Measurements from ENCODE around the gene LLGL1.

The LLGL1 gene

DNA sequence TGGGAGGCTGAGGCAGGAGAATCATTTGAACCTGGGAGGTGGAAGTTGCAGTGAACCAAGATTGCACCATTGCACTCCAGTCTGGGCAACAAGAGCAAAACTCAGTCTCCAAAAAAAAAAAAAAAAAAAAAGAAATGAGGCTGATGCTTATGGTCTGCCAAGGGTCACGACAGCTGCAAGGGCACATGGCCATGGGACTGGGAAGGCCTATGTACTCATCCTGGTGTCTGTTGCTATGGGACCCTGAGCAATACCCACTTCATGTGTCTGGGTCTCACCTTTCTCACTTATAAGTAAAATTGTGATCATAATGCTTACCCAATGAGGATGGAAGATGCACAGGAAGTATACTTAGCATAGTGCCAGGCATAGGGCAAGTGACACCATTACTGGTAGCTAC, 51.6 kb downstream of the LLGL1 start:
- no peak for TF ChIP-seq ELF4 (IDR thresholded peaks at IDR 0.05)
- no peak for TF ChIP-seq FOXM1 (IDR thresholded peaks at IDR 0.05; ENCODE audit: borderline replicate concordance)
- TF ChIP-seq TARDBP (IDR thresholded peaks at IDR 0.05) = no peak
- TF ChIP-seq BHLHE40 (IDR thresholded peaks at IDR 0.05; ENCODE audit: borderline replicate concordance) = no peak
- TF ChIP-seq FOXA1 (IDR thresholded peaks at IDR 0.05) = no peak
- TF ChIP-seq HDGF (IDR thresholded peaks at IDR 0.05; ENCODE audit: borderline replicate concordance) = no peak
- TF ChIP-seq ZNF384 (IDR thresholded peaks at IDR 0.05) = no peak
- no peak for TF ChIP-seq CTBP1 (IDR thresholded peaks at IDR 0.05; ENCODE audit: borderline replicate concordance)

DNA sequence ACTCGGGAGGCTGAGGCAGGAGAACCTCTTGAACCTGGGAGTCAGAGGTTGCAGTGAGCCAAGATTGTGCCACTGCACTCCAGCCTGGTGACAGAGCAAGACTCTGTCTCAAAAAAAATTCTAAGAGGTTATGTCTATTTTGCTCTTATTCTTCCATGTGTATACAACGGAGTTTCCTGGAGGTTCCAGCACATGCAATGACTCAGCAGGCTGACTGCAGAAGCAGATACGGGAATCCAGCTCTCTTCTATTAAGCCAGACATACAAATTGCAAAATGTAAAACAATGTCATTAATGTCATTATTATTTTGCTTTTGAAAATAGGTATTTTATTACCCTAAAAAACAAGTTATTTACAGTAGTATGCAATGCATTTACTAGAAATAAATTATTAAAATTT, 53.4 kb downstream of the LLGL1 start:
- CTCF ChIA-PET = no interaction called here
- POLR2A ChIA-PET = interaction anchor here (1.2 kb wide), 1 partner anchor 17 kb away, joined by 3 read pairs; no protein-coding TSS in a partner anchor
- TF ChIP-seq FOXM1 (IDR thresholded peaks at IDR 0.05; ENCODE audit: borderline replicate concordance) = no peak
- TF ChIP-seq LEF1 (IDR thresholded peaks at IDR 0.05; ENCODE audit: borderline replicate concordance) = no peak
- TF ChIP-seq NFRKB (IDR thresholded peaks at IDR 0.05) = no peak
- TF ChIP-seq CTBP1 (IDR thresholded peaks at IDR 0.05; ENCODE audit: borderline replicate concordance) = no peak
- no peak for TF ChIP-seq SUZ12 (IDR thresholded peaks at IDR 0.05)
- TF ChIP-seq FOXA1 (IDR thresholded peaks at IDR 0.05) = no peak
- TF ChIP-seq, protein P1, sequence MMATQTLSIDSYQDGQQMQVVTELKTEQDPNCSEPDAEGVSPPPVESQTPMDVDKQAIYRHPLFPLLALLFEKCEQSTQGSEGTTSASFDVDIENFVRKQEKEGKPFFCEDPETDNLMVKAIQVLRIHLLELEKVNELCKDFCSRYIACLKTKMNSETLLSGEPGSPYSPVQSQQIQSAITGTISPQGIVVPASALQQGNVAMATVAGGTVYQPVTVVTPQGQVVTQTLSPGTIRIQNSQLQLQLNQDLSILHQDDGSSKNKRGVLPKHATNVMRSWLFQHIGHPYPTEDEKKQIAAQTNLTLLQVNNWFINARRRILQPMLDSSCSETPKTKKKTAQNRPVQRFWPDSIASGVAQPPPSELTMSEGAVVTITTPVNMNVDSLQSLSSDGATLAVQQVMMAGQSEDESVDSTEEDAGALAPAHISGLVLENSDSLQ (IDR thresholded peaks at IDR 0.05) = no peak
- no peak for TF ChIP-seq HDGF (IDR thresholded peaks at IDR 0.05; ENCODE audit: borderline replicate concordance)
- no peak for TF ChIP-seq ARNT (IDR thresholded peaks at IDR 0.05)
- TF ChIP-seq ELF4 (IDR thresholded peaks at IDR 0.05) = no peak
- TF ChIP-seq FOXK2 (IDR thresholded peaks at IDR 0.05) = no peak
- no peak for TF ChIP-seq ZNF384 (IDR thresholded peaks at IDR 0.05)
- no peak for TF ChIP-seq SP1 (IDR thresholded peaks at IDR 0.05)
- TF ChIP-seq L3MBTL2 (conservative IDR thresholded peaks at IDR 0.05) = no peak
- no peak for TF ChIP-seq TARDBP (IDR thresholded peaks at IDR 0.05)
- DNase-seq (ENCODE audit: extremely low spot score) = no peak

More for the DNA sequence above, 51.6 kb downstream of the LLGL1 start:
- DNase-seq (ENCODE audit: extremely low spot score) = no peak
- ChIA-PET CTCF (no interaction called here), POLR2A (interaction anchor here (1.1 kb wide), 1 partner anchor 13 kb away, joined by 3 read pairs; no protein-coding TSS in a partner anchor)

DNA sequence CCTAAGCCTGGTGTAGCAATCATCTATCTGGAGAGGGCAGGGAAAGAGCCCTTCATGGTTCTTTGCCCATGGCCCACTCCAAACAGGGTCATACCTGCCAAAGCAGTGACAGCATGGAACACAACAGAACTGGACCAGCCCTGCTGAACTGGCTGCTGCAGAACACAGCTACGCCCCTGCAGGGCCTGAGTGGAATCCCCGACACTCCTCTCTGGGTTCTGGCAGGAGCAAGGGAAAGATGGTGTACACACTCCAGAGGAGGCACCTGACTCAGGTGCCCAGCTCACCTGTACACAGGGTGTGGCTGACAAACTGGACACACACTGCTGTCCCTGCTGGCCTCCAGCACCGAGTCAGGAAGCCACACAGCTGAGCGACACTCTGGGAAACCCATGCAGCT, 54.8 kb downstream of the LLGL1 start:
- ChIA-PET CTCF (no interaction called here), POLR2A (interaction anchor here (2.0 kb wide), 1 partner anchor 12 kb away, joined by 6 read pairs; no protein-coding TSS in a partner anchor)
- DNase-seq (ENCODE audit: extremely low spot score) = no peak
- TF ChIP-seq FOXA1 (IDR thresholded peaks at IDR 0.05) (no peak), L3MBTL2 (conservative IDR thresholded peaks at IDR 0.05) (no peak), FOXK2 (IDR thresholded peaks at IDR 0.05) (no peak)
- TF ChIP-seq, protein P1 (IDR thresholded peaks at IDR 0.05) = no peak

DNA sequence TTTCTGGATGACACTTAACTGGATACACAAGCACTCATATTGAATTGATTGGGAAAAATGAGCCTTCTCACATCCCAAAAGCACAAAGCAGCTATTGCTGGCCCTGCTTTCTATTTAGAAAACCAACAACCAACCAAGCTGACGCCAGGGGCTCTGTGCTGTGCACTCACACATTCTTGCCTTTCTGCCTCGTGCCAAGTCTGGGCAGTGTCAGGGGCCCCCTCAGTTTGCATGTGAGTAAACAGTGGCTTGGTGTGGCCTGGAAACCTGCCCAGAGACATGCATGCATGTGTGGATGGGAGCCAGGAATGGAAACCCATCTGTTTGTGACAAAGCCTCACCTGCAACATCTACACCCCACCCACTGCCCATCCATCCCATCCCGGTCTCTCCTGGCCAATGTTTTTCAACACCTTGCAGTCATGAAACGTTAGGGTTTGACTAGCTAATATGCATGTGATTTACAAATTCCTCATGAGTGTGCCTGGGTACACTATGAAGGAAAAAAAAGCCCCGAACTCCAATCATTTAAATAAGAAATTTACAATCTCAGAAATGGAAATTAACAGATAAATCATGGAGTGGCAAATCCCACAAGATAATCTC, 55.4 kb downstream of the LLGL1 start:
- DNase-seq (ENCODE audit: extremely low spot score) = no peak
- ChIA-PET CTCF (no interaction called here), POLR2A (interaction anchor here (2.0 kb wide), 1 partner anchor 13 kb away, joined by 6 read pairs; no protein-coding TSS in a partner anchor)

DNA sequence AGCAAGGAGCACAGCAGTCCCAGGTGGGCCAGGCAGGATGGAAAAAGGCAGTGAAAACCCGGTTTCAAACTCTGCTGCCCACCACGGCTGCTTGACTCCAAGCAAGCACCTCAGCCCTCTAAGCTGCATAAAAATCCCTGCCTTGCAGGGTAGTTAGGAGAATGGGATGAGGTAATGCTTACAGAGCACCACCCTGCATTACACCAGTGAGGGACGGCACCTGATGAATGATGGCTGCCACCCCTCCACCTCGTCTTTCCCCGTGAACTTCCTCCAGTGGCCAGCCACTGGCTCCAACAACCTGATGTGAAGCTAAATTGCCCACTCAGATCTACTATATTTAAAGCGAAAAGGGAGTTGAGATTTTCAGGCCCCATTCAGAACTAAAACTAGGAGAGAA, 56.4 kb downstream of the LLGL1 start:
- TF ChIP-seq CTBP1 (IDR thresholded peaks at IDR 0.05; ENCODE audit: borderline replicate concordance) (no peak), SUZ12 (IDR thresholded peaks at IDR 0.05) (no peak), TARDBP (IDR thresholded peaks at IDR 0.05) (no peak), FOXM1 (IDR thresholded peaks at IDR 0.05; ENCODE audit: borderline replicate concordance) (no peak), SP1 (IDR thresholded peaks at IDR 0.05) (no peak), L3MBTL2 (conservative IDR thresholded peaks at IDR 0.05) (no peak), LEF1 (IDR thresholded peaks at IDR 0.05; ENCODE audit: borderline replicate concordance) (no peak), ELF4 (IDR thresholded peaks at IDR 0.05) (no peak), ARNT (IDR thresholded peaks at IDR 0.05) (no peak), ZNF384 (IDR thresholded peaks at IDR 0.05) (no peak), FOXK2 (IDR thresholded peaks at IDR 0.05) (no peak), BHLHE40 (IDR thresholded peaks at IDR 0.05; ENCODE audit: borderline replicate concordance) (no peak), FOXA1 (IDR thresholded peaks at IDR 0.05) (no peak), HDGF (IDR thresholded peaks at IDR 0.05; ENCODE audit: borderline replicate concordance) (no peak)
- TF ChIP-seq, protein P1 (IDR thresholded peaks at IDR 0.05) = no peak
- ChIA-PET POLR2A (interaction anchor here (2.0 kb wide), 1 partner anchor 14 kb away, joined by 6 read pairs; no protein-coding TSS in a partner anchor), CTCF (no interaction called here)
- DNase-seq (ENCODE audit: extremely low spot score) = no peak

More for the DNA sequence above, 55.4 kb downstream of the LLGL1 start:
- TF ChIP-seq FOXA1 (IDR thresholded peaks at IDR 0.05) = no peak
- no peak for TF ChIP-seq TARDBP (IDR thresholded peaks at IDR 0.05)
- TF ChIP-seq FOXM1 (IDR thresholded peaks at IDR 0.05; ENCODE audit: borderline replicate concordance) = no peak
- TF ChIP-seq ELF4 (IDR thresholded peaks at IDR 0.05) = no peak
- no peak for TF ChIP-seq L3MBTL2 (conservative IDR thresholded peaks at IDR 0.05)
- no peak for TF ChIP-seq ZNF384 (IDR thresholded peaks at IDR 0.05)
- no peak for TF ChIP-seq BHLHE40 (IDR thresholded peaks at IDR 0.05; ENCODE audit: borderline replicate concordance)
- no peak for TF ChIP-seq ARNT (IDR thresholded peaks at IDR 0.05)
- TF ChIP-seq NFRKB (IDR thresholded peaks at IDR 0.05) = no peak
- TF ChIP-seq, protein P1 (IDR thresholded peaks at IDR 0.05) = no peak
- no peak for TF ChIP-seq SUZ12 (IDR thresholded peaks at IDR 0.05)
- no peak for TF ChIP-seq LEF1 (IDR thresholded peaks at IDR 0.05; ENCODE audit: borderline replicate concordance)
- no peak for TF ChIP-seq HDGF (IDR thresholded peaks at IDR 0.05; ENCODE audit: borderline replicate concordance)
- no peak for TF ChIP-seq CTBP1 (IDR thresholded peaks at IDR 0.05; ENCODE audit: borderline replicate concordance)
- no peak for TF ChIP-seq FOXK2 (IDR thresholded peaks at IDR 0.05)
- no peak for TF ChIP-seq SP1 (IDR thresholded peaks at IDR 0.05)
